Fibroblast of lung (primary cell): Measurements from ENCODE around the gene MKNK1.

Experiments used
- CTCF ChIP-seq, 2 donors: IDR thresholded peaks in 1 of 2; conservative IDR thresholded peaks in 1 of 2; 1 replicate in 1 of 2; 2 replicates in 1 of 2; pipeline ENCODE4 v1.5.1; 2011 to 2012; ENCODE audit warnings: low read length in 2 of 2, control low read depth in 1 of 2, inconsistent platforms in 1 of 2, low read depth in 1 of 2, mild to moderate bottlenecking in 1 of 2
- EZH2 ChIP-seq: IDR thresholded peaks from 2 replicates; pipeline ENCODE4 v1.5.1; 2012; ENCODE audit warnings: low read length, control low read depth, mild to moderate bottlenecking; ENCODE audit errors: missing control alignments

- no peak for TF ChIP-seq CTCF (conservative IDR thresholded peaks at IDR 0.05 in 1 of 2, IDR thresholded peaks at IDR 0.05 in 1 of 2; ENCODE audit: low read depth in 1 of 2, low read length in 2 of 2)
- no peak for TF ChIP-seq EZH2
Observed at GRCh38 chr1:46522969-46523320, 81.1 kb downstream of the MKNK1 start.
